GM21390 (cell line): Measurements from ENCODE around the gene RAB3A.

ENCODE experiments used
- ATAC-seq: cut with Tn5 transposase; IDR thresholded peaks from one replicate; pipeline ENCODE4 v1.9.1; 2021; ENCODE audit not compliant: unreplicated experiment

The RAB3A gene

GRCh38 chr19:18202397-18202777, 1.5 kb downstream of the RAB3A start:
- ATAC-seq: no peak

- no peak for ATAC-seq
Observed at GRCh38 chr19:18198374-18198773, 5.5 kb downstream of the RAB3A start.

GRCh38 chr19:18197941-18198340, 5.9 kb downstream of the RAB3A start:
- no peak for ATAC-seq

GRCh38 chr19:18197306-18197705, 6.5 kb downstream of the RAB3A start:
- no peak for ATAC-seq

- no peak for ATAC-seq
Observed at GRCh38 chr19:18196511-18196845, 7.4 kb downstream of the RAB3A start.

- ATAC-seq: no peak
Observed at GRCh38 chr19:18194554-18195238, 9.1 kb downstream of the RAB3A start.

GRCh38 chr19:18194181-18194530, 9.7 kb downstream of the RAB3A start:
- ATAC-seq: no peak

- no peak for ATAC-seq
Observed at GRCh38 chr19:18193388-18194180, 10.3 kb downstream of the RAB3A start.

- peak; percentile 82 for ATAC-seq
Observed at GRCh38 chr19:18192673-18193387, 11.0 kb downstream of the RAB3A start, which contains the start of gene MPV17L2. Gene MPV17L2, plus strand, starts transcription at chr19:18193218. Its CDS starts 64 bp downstream, at chr19:18193282.

GRCh38 chr19:18191640-18192062, 12.2 kb downstream of the RAB3A start:
- ATAC-seq: no peak

- ATAC-seq: no peak
Observed at GRCh38 chr19:18190278-18190677, 13.6 kb downstream of the RAB3A start.

GRCh38 chr19:18185538-18185937, 18.3 kb downstream of the RAB3A start:
- no peak for ATAC-seq

GRCh38 chr19:18183529-18183928, 20.3 kb downstream of the RAB3A start:
- ATAC-seq: no peak

- no peak for ATAC-seq
Observed at GRCh38 chr19:18179957-18180356, 23.9 kb downstream of the RAB3A start.

- ATAC-seq: no peak
Observed at GRCh38 chr19:18176367-18177310, 27.2 kb downstream of the RAB3A start.

- ATAC-seq: no peak
Observed at GRCh38 chr19:18174983-18175382, 28.9 kb downstream of the RAB3A start.

GRCh38 chr19:18173572-18174288, 30.1 kb downstream of the RAB3A start, which contains the start of gene IFI30:
Gene IFI30, plus strand, starts transcription at chr19:18173813. Its CDS starts 29 bp downstream, at chr19:18173842.
- peak; percentile 38 for ATAC-seq

GRCh38 chr19:18173054-18173571, 30.7 kb downstream of the RAB3A start:
- no peak for ATAC-seq

GRCh38 chr19:18172331-18173053, 31.4 kb downstream of the RAB3A start:
- no peak for ATAC-seq
